Caco-2 (cell line): ENCODE results near the gene PYGO2. TPM values are rescaled to one million over a fixed set of nuclear protein-coding genes. Genes with fewer than 3 reads are reported as not detected.
A peak's percentile ranks its signal among the peaks of the same experiment; 100 is the strongest.

ENCODE experiments used
- BruUV-seq: library from RNA; stranded (reverse); fragments of 400-500 nt; replicated peaks from 2 replicates; lab custom pipeline; 2021; lab: Mats Ljungman, UMichigan
- CTCF ChIA-PET: fragments of 300-600 bp; sonication (Branson Sonifier 250); formaldehyde crosslinking; loops from one replicate; lab custom pipeline; 2022; ENCODE audit warnings: antibody characterized with exemption; lab: Charles Lee
- POLR2A ChIA-PET: fragments of 300-600 bp; sonication (Branson Sonifier 250); formaldehyde crosslinking; loops from one replicate; lab custom pipeline; 2022; ENCODE audit warnings: antibody characterized with exemption; lab: Charles Lee
- DNase-seq, 2 experiments: peaks; one replicate each; pipeline versions ENCODE4 v3.0.0 to v3.0.0-alpha.2; 2020 to 2022
- H3K27me3 ChIP-seq: replicated peaks from 2 replicates; pipeline ENCODE4 v1.6.0; 2011; ENCODE audit warnings: low read length; ENCODE audit not compliant: control insufficient read depth, insufficient read depth
- H3K36me3 ChIP-seq: 2 replicates; pipeline ENCODE4 v1.5.1; 2011; ENCODE audit warnings: low read length; ENCODE audit not compliant: control insufficient read depth, insufficient read depth
- H3K4me1 ChIP-seq: fragments of 250-450 bp; sonication (Bioruptor Pico); 2 replicates; pipeline ENCODE4 v1.5.1; 2020; ENCODE audit warnings: mild to moderate bottlenecking
- H3K4me3 ChIP-seq: 2 replicates; pipeline ENCODE4 v1.5.1; 2011; ENCODE audit warnings: low read depth, mild to moderate bottlenecking, control low read depth, low read length
- H3K9me3 ChIP-seq: fragments of 250-450 bp; sonication (Bioruptor Pico); 2 replicates; pipeline ENCODE4 v1.5.1; 2020; ENCODE audit warnings: mild to moderate bottlenecking, moderate library complexity
- H3K27ac Mint-ChIP-seq: one replicate; pipeline ENCODE4 v1.8.0; 2022; ENCODE audit warnings: mixed read lengths; ENCODE audit not compliant: unreplicated experiment
- H3K27me3 Mint-ChIP-seq: one replicate; pipeline ENCODE4 v1.8.0; 2022; ENCODE audit warnings: mixed read lengths; ENCODE audit not compliant: insufficient read depth, unreplicated experiment
- H3K36me3 Mint-ChIP-seq: one replicate; pipeline ENCODE4 v1.8.0; 2022; ENCODE audit warnings: mild to moderate bottlenecking, mixed read lengths; ENCODE audit not compliant: insufficient read depth, unreplicated experiment
- H3K4me1 Mint-ChIP-seq: one replicate; pipeline ENCODE4 v1.8.0; 2022; ENCODE audit warnings: low read depth, mixed read lengths; ENCODE audit not compliant: unreplicated experiment
- H3K4me3 Mint-ChIP-seq: one replicate; pipeline ENCODE4 v1.8.0; 2022; ENCODE audit warnings: mild to moderate bottlenecking, moderate library complexity, mixed read lengths; ENCODE audit not compliant: unreplicated experiment
- H3K9me3 Mint-ChIP-seq: one replicate; pipeline ENCODE4 v1.8.0; 2022; ENCODE audit warnings: mixed read lengths; ENCODE audit not compliant: unreplicated experiment
- intact Hi-C: fragments of 100-400 bp; cut with micrococcal nuclease; formaldehyde crosslinking; loops from one replicate; pipeline ENCODE4 v1.10.0; 2022; ENCODE audit not compliant: unreplicated experiment
- total RNA-seq: library from RNA; stranded (reverse); gene quantifications from 2 replicates; pipeline ENCODE4 v1.2.3, GENCODE V29; 2022
- TF ChIP-seq, protein P1 (sequence below), 2 experiments: fragments of 200-600 bp in 1 of 2; IDR thresholded peaks; 1 replicate in 1 of 2; 2 replicates in 1 of 2; pipeline versions ENCODE4 v1.5.1 to v1.8.0; 2011 to 2022; ENCODE audit warnings: antibody characterized with exemption in 1 of 2, control low read depth in 1 of 2, inconsistent platforms in 1 of 2, low read depth in 1 of 2, low read length in 1 of 2, mild to moderate bottlenecking in 1 of 2, moderate library complexity in 1 of 2; ENCODE audit not compliant: insufficient read depth in 1 of 2, severe bottlenecking in 1 of 2, unreplicated experiment in 1 of 2

PYGO2 gene
- total RNA-seq, 1 experiment from 2014 or later, result 34.9 TPM

DNA sequence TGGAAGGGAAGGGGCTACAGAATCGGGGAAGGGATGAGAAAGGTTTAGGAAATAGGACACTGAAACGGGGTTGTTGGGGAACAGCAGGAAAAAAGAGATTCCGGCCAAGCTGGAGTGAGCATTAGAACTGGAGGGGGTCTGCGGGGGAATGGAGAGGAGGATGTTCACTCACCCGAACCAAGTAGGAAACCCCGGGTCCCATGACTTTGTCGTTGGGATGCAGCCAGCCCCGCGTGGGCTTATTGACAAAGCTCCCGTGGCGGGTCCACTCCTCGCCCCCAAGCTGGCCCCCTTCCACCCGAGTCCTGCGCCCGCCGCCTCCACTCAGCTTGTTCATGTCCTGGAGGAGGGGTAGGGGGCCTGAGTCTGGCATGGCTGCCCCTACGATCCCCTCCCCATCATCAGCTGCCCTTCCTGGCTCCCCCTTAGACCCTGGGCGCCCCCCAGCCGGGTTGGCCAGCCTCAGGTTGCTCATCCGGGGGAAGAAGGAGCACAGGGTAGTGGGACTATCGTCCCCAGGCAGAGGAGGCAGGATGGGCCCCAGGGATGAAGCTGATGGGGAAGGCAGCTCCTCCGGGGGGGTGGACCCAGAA lies 8.4 kb upstream of the PYGO2 start:
- TF ChIP-seq, protein P1, sequence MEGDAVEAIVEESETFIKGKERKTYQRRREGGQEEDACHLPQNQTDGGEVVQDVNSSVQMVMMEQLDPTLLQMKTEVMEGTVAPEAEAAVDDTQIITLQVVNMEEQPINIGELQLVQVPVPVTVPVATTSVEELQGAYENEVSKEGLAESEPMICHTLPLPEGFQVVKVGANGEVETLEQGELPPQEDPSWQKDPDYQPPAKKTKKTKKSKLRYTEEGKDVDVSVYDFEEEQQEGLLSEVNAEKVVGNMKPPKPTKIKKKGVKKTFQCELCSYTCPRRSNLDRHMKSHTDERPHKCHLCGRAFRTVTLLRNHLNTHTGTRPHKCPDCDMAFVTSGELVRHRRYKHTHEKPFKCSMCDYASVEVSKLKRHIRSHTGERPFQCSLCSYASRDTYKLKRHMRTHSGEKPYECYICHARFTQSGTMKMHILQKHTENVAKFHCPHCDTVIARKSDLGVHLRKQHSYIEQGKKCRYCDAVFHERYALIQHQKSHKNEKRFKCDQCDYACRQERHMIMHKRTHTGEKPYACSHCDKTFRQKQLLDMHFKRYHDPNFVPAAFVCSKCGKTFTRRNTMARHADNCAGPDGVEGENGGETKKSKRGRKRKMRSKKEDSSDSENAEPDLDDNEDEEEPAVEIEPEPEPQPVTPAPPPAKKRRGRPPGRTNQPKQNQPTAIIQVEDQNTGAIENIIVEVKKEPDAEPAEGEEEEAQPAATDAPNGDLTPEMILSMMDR (IDR thresholded peaks at IDR 0.05; ENCODE audit: insufficient read depth in 1 of 2, low read depth in 1 of 2, low read length in 1 of 2, severe bottlenecking in 1 of 2, unreplicated experiment in 1 of 2), result no peak
- intact Hi-C loops, result loop anchor here (5.0 kb wide), 1 partner anchor 92 kb away; the partner anchor contains the start of gene EFNA4
- POLR2A ChIA-PET, result interaction anchor here (1.1 to 1.3 kb wide), 3 partner anchors 9 to 14 kb away, joined by 3 to 11 read pairs (median 6); partner anchors contain the start of genes FLAD1, PBXIP1 and PYGO2
- Mint-ChIP-seq H3K9me3 (no peaks in the 10 kb centered on the region), H3K36me3 (peaks cover 22% of the 10 kb centered on the region), H3K27ac (peak overlapping the region; percentile 17), H3K27me3 (no peaks in the 10 kb centered on the region), H3K4me1 (peaks cover 34% of the 10 kb centered on the region), H3K4me3 (peak overlapping the region; percentile 59)
- Histone ChIP-seq H3K9me3 (no peaks in the 10 kb centered on the region), H3K36me3 (peaks cover 5% of the 10 kb centered on the region), H3K4me1 (peaks cover 27% of the 10 kb centered on the region), H3K4me3 (no peak overlapping the region), H3K27me3 (no peaks in the 10 kb centered on the region)
- DNase-seq, result no peak
- BruUV-seq, result no TSS peak
- CTCF ChIA-PET, result interaction anchor here (1.1 to 1.7 kb wide), 5 partner anchors 14 to 81 kb away, joined by 3 to 10 read pairs (median 5); partner anchors contain the start of genes ADAM15, PBXIP1 and PMVK

DNA sequence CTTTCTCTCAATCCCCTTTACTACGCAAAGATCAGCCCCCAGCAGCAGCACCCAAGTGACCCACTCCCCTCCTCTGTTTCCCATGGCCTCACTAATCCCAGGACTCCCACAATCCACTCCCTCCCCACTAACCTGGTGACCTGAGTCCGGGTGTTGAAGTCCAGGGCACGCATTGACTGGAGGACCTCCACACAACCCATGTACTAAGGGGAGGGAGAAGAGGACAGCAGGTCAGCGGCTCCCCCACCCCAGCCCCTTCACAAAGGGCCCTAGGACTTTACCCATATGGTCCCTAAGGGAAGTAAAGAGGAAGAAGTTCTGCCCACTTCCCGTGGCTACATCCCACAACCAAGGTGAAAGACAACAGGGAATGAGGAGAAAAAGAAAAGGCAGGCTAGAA lies 7.7 kb upstream of the PYGO2 start:
- ChIA-PET POLR2A (no interaction called here), CTCF (no interaction called here)
- Mint-ChIP-seq H3K9me3 (no peaks in the 10 kb centered on the region), H3K27ac (peak overlapping the region; percentile 17), H3K4me1 (peaks cover 34% of the 10 kb centered on the region), H3K27me3 (no peaks in the 10 kb centered on the region), H3K4me3 (peak overlapping the region; percentile 38), H3K36me3 (peaks cover 23% of the 10 kb centered on the region)
- Histone ChIP-seq H3K4me3 (no peak overlapping the region), H3K27me3 (no peaks in the 10 kb centered on the region), H3K36me3 (peaks cover 5% of the 10 kb centered on the region), H3K9me3 (no peaks in the 10 kb centered on the region), H3K4me1 (peaks cover 27% of the 10 kb centered on the region)
- TF ChIP-seq, protein P1 (IDR thresholded peaks at IDR 0.05; ENCODE audit: insufficient read depth in 1 of 2, low read depth in 1 of 2, low read length in 1 of 2, severe bottlenecking in 1 of 2, unreplicated experiment in 1 of 2), result no peak
- DNase-seq, result no peak
- BruUV-seq, result no TSS peak
- intact Hi-C loops, result no loop called here

DNA sequence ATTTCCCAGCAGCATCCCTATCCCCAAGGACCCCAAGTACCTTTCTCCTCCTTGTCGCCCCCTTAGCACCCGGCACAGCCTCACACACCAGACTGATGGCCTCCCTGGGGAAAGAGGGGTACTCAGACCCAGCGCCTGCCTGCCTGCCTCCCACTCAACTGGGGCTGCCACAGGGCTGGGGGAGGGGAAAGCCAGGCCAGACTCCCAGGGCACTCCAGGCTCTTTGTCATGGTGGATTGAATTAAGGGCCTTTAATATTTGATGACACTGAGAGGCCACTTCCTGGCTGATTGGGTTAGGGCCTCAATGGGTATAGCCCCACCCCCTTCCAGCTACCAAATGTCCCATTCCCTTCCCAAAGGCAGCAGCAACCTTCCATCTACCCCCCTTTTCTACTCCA lies 7.1 kb upstream of the PYGO2 start:
- CTCF ChIA-PET, result no interaction called here
- Mint-ChIP-seq H3K27me3 (no peaks in the 10 kb centered on the region), H3K4me3 (no peak overlapping the region), H3K36me3 (peaks cover 26% of the 10 kb centered on the region), H3K4me1 (peaks cover 37% of the 10 kb centered on the region), H3K27ac (peak overlapping the region; percentile 17), H3K9me3 (no peaks in the 10 kb centered on the region)
- peaks cover 5% of the 10 kb centered on the region for H3K36me3 ChIP-seq
- no peak for DNase-seq
- POLR2A ChIA-PET, result no interaction called here
- no peaks in the 10 kb centered on the region for H3K9me3 ChIP-seq
- no peak overlapping the region for H3K4me3 ChIP-seq
- intact Hi-C loops, result no loop called here
- no peaks in the 10 kb centered on the region for H3K27me3 ChIP-seq
- BruUV-seq, result no TSS peak
- TF ChIP-seq, protein P1 (IDR thresholded peaks at IDR 0.05; ENCODE audit: insufficient read depth in 1 of 2, low read depth in 1 of 2, low read length in 1 of 2, severe bottlenecking in 1 of 2, unreplicated experiment in 1 of 2), result no peak
- peaks cover 27% of the 10 kb centered on the region for H3K4me1 ChIP-seq
